ENCODE data around the gene INS. TPM values are rescaled to one million over a fixed set of nuclear protein-coding genes. Genes with fewer than 3 reads are reported as not detected.

The INS gene
- total and polyA plus RNA-seq, 2 of the 8 experiments (the other 6 are each of a cell fraction or from before 2014, with no cell fraction given) = not detected

- CTCF ChIA-PET (ENCODE audit: partially characterized antibody) = interaction anchor here (0.5 to 8.6 kb wide), 5 partner anchors 8 to 216 kb away, joined by 3 to 248 read pairs (median 3); partner anchors contain the start of genes C11orf21, INS and TSPAN32
- no peak overlapping the region for H3K9ac ChIP-seq (replicated peaks in 1 of 4; ENCODE audit: extremely low read depth in 1 of 4, low read depth in 3 of 4, low read length in 3 of 4)
Measured at GRCh38 chr11:2202900-2203439, 42.0 kb upstream of the INS start.

More at GRCh38 chr11:2202900-2203439, 42.0 kb upstream of the INS start:
- no peak overlapping the region for H3K23ac ChIP-seq (ENCODE audit: insufficient read length)
- no peak overlapping the region for H2BK120ac ChIP-seq (replicated peaks; ENCODE audit: low read depth, low read length)
- H4K8ac ChIP-seq (ENCODE audit: extremely low read depth, insufficient read depth, low read length) = no peak overlapping the region; the same call in 1 of the 2 replicates
- no peak overlapping the region for H3K4me3 ChIP-seq (ENCODE audit: extremely low read depth in 1 of 4, insufficient read depth in 2 of 4, low read depth in 3 of 4, low read length in 4 of 4)
- no peak overlapping the region for H4K5ac ChIP-seq (ENCODE audit: insufficient read length, low read depth, low read length)
- H2AFZ ChIP-seq (ENCODE audit: low read length) = no peak overlapping the region
- no peaks in the 10 kb centered on the region; a peak in 1 of 7 replicates for H3K4me1 ChIP-seq (replicated peaks in 1 of 4; ENCODE audit: control insufficient read depth in 3 of 4, insufficient read depth in 4 of 4, low read length in 3 of 4)
- no peaks in the 10 kb centered on the region; a peak in 1 of 7 replicates for H3K27me3 ChIP-seq (replicated peaks in 1 of 4; ENCODE audit: control insufficient read depth in 3 of 4, extremely low read depth in 1 of 4, insufficient read depth in 3 of 4, low read length in 3 of 4)
- H3K79me1 ChIP-seq (ENCODE audit: low read depth, low read length) = no peaks in the 10 kb centered on the region
- FAIRE-seq (no peak), DNase-seq (ENCODE audit: low read depth in 1 of 2, low spot score in 2 of 2) (no peak)
- no peaks in the 10 kb centered on the region for H3K36me3 ChIP-seq (ENCODE audit: control insufficient read depth in 2 of 4, insufficient read depth in 4 of 4, low read length in 3 of 4)
- H2BK12ac ChIP-seq (ENCODE audit: low read depth, low read length) = no peak overlapping the region
- no peak overlapping the region for H4K91ac ChIP-seq (replicated peaks; ENCODE audit: insufficient read length, low read length)
- no peak overlapping the region; the same call in 1 of the 2 replicates for H3K18ac ChIP-seq (ENCODE audit: extremely low read depth, low read length)
- H3K4me2 ChIP-seq (ENCODE audit: insufficient read depth in 1 of 2, low read depth in 2 of 2, low read length in 2 of 2) = no peak overlapping the region
- no peak overlapping the region for H3K4ac ChIP-seq (replicated peaks; ENCODE audit: insufficient read length, low read depth, low read length)
- no peak overlapping the region for H2BK15ac ChIP-seq (ENCODE audit: low read length)
- POLR2A ChIA-PET (ENCODE audit: partially characterized antibody) = interaction anchor here (1.6 kb wide), 1 partner anchor 11 kb away, joined by 3 read pairs; no protein-coding TSS in a partner anchor
- no peak overlapping the region for H3K14ac ChIP-seq (ENCODE audit: insufficient read length)
- H3K56ac ChIP-seq (replicated peaks; ENCODE audit: insufficient read length, low read depth, low read length) = no peak overlapping the region
- H2BK5ac ChIP-seq (ENCODE audit: low read depth, low read length) = no peak overlapping the region
- TF ChIP-seq RNF2 (IDR thresholded peaks at IDR 0.05; ENCODE audit: borderline replicate concordance, low read depth, low read length, missing control alignments, poor library complexity, severe bottlenecking) = no peak
- H3K79me2 ChIP-seq (ENCODE audit: control insufficient read depth in 1 of 2, insufficient read depth in 2 of 2, low read length in 2 of 2) = no peaks in the 10 kb centered on the region
- no peak overlapping the region for H2AK5ac ChIP-seq (ENCODE audit: low read depth, low read length)
- no peak overlapping the region for H2BK20ac ChIP-seq (ENCODE audit: low read length)
- H3K9me3 ChIP-seq (ENCODE audit: insufficient read depth in 2 of 2, low read depth in 1 of 2, low read length in 1 of 2) = no peaks in the 10 kb centered on the region
- WGBS, 2 experiments (ENCODE audit: extremely low coverage in 1 of 2, insufficient coverage in 1 of 2, insufficient read length in 1 of 2, insufficient replicate concordance in 2 of 2, low coverage in 1 of 2, low lambda C conversion rate in 2 of 2, missing lambda C conversion rate in 1 of 2) = 94% methylated on average over 10 of the region's 10 CpGs; no CpG with 5 or more reads in 1 of the 2 experiments
- peaks cover 3% of the 10 kb centered on the region; the same call in 1 of the 2 replicates for H3K23me2 ChIP-seq (ENCODE audit: low read depth, low read length)
- no peak overlapping the region for H3K27ac ChIP-seq (ENCODE audit: low read depth, low read length)
- H4K20me1 ChIP-seq (replicated peaks in 1 of 2; ENCODE audit: control insufficient read depth in 1 of 2, insufficient read depth in 2 of 2, low read length in 2 of 2) = no peaks in the 10 kb centered on the region

Data from H1 (cell line).